HepG2 (cell line): ENCODE measurements around the gene MAP4K3. TPM values are rescaled to one million over a fixed set of nuclear protein-coding genes. Genes with fewer than 3 reads are reported as not detected.

Source experiments
- ARID4A ChIP-seq: sonication (generic); formaldehyde crosslinking; IDR thresholded peaks from 2 replicates; pipeline ENCODE4 v1.5.0; 2020; ENCODE audit warnings: mild to moderate bottlenecking, missing genetic modification reagents, borderline replicate concordance
- BRF2 ChIP-seq: sonication (generic); formaldehyde crosslinking; IDR thresholded peaks from 2 replicates; pipeline ENCODE4 v1.8.1; 2022; ENCODE audit warnings: mild to moderate bottlenecking, missing genetic modification reagents
- FIP1L1 ChIP-seq: fragments of 200-400 bp; formaldehyde crosslinking; IDR thresholded peaks from 2 replicates; pipeline ENCODE4 v1.6.1; 2018; ENCODE audit warnings: low read depth, mild to moderate bottlenecking, low read length, moderate library complexity, borderline replicate concordance; ENCODE audit not compliant: insufficient read depth
- KDM4B ChIP-seq: sonication (generic); formaldehyde crosslinking; IDR thresholded peaks from 2 replicates; pipeline ENCODE4 v1.4.0; 2020; ENCODE audit warnings: missing genetic modification reagents
- MAF1 ChIP-seq: sonication (generic); formaldehyde crosslinking; IDR thresholded peaks from 2 replicates; pipeline ENCODE4 v1.5.0; 2020; ENCODE audit warnings: missing genetic modification reagents, borderline replicate concordance
- PHF21A ChIP-seq: sonication (generic); formaldehyde crosslinking; IDR thresholded peaks from 2 replicates; pipeline ENCODE4 v1.5.0; 2020; ENCODE audit warnings: mild to moderate bottlenecking, missing genetic modification reagents
- RXRA ChIP-seq: sonication (generic); formaldehyde crosslinking; IDR thresholded peaks from 2 replicates; pipeline ENCODE4 v1.5.1; 2020; ENCODE audit warnings: missing genetic modification reagents
- SAP130 ChIP-seq: IDR thresholded peaks from 2 replicates; pipeline ENCODE4 v1.6.1; 2016; ENCODE audit warnings: low read depth
- SP4 ChIP-seq: sonication (generic); formaldehyde crosslinking; IDR thresholded peaks from 2 replicates; pipeline ENCODE4 v1.8.1; 2023; ENCODE audit warnings: mild to moderate bottlenecking, missing genetic modification reagents
- TRIM22 ChIP-seq: fragments of 450-650 bp; IDR thresholded peaks from 2 replicates; pipeline ENCODE4 v1.6.1; 2017
- TRIM24 ChIP-seq: sonication (generic); formaldehyde crosslinking; IDR thresholded peaks from 2 replicates; pipeline ENCODE4 v1.8.0; 2022; ENCODE audit warnings: mild to moderate bottlenecking, missing genetic modification reagents
- ZBTB20 ChIP-seq: sonication (generic); formaldehyde crosslinking; IDR thresholded peaks from 2 replicates; pipeline ENCODE4 v1.8.1; 2023; ENCODE audit warnings: missing genetic modification reagents, low read depth, mild to moderate bottlenecking, borderline replicate concordance
- ZBTB7B ChIP-seq: sonication (generic); formaldehyde crosslinking; IDR thresholded peaks from 2 replicates; pipeline ENCODE4 v1.4.0; 2020; ENCODE audit warnings: missing genetic modification reagents
- ZKSCAN5 ChIP-seq: sonication (generic); formaldehyde crosslinking; IDR thresholded peaks from 2 replicates; pipeline ENCODE4 v1.5.1; 2020; ENCODE audit warnings: mild to moderate bottlenecking, missing genetic modification reagents
- ZNF143 ChIP-seq: sonication (generic); formaldehyde crosslinking; IDR thresholded peaks from 2 replicates; pipeline ENCODE4 v1.4.0; 2020; ENCODE audit warnings: missing genetic modification reagents
- ZNF326 ChIP-seq: sonication (generic); formaldehyde crosslinking; IDR thresholded peaks from 2 replicates; pipeline ENCODE4 v1.4.0; 2020; ENCODE audit warnings: missing genetic modification reagents, borderline replicate concordance
- ZNF513 ChIP-seq: sonication (generic); formaldehyde crosslinking; conservative IDR thresholded peaks from 2 replicates; pipeline ENCODE4 v1.5.0; 2020; ENCODE audit warnings: missing genetic modification reagents
- ZNF557 ChIP-seq: sonication (generic); formaldehyde crosslinking; IDR thresholded peaks from 2 replicates; pipeline ENCODE4 v1.4.0; 2020; ENCODE audit warnings: missing genetic modification reagents
- ZNF562 ChIP-seq: sonication (generic); formaldehyde crosslinking; IDR thresholded peaks from 2 replicates; pipeline ENCODE4 v1.8.0; 2022; ENCODE audit warnings: missing genetic modification reagents, borderline replicate concordance
- ZNF569 ChIP-seq: sonication (generic); formaldehyde crosslinking; IDR thresholded peaks from 2 replicates; pipeline ENCODE4 v1.5.0; 2020; ENCODE audit warnings: mild to moderate bottlenecking, missing genetic modification reagents, moderate library complexity, borderline replicate concordance
- ZSCAN20 ChIP-seq: sonication (generic); formaldehyde crosslinking; IDR thresholded peaks from 2 replicates; pipeline ENCODE4 v1.4.0; 2020; ENCODE audit warnings: missing genetic modification reagents, mild to moderate bottlenecking, borderline replicate concordance
- ZSCAN30 ChIP-seq: sonication (generic); formaldehyde crosslinking; IDR thresholded peaks from 2 replicates; pipeline ENCODE4 v1.5.0; 2020; ENCODE audit warnings: mild to moderate bottlenecking, missing genetic modification reagents
- polyA plus RNA-seq, 8 experiments: library from polyadenylated mRNA; depleted of rRNA in 3 of 8; stranded (reverse) in 7 of 8; unstranded in 1 of 8; fragments of >200 nt; fragmentation: Illumina TruSeq in 4 of 8; extraction: Trizol in 4 of 8; gene quantifications; 2 replicates each; pipeline versions ENCODE4 v1.2.1 to v1.2.3, GENCODE V29; 2011 to 2016; ENCODE audit warnings: low read depth in 4 of 8, missing spikeins in 1 of 8, mixed read lengths in 1 of 8; ENCODE audit not compliant: insufficient read depth in 1 of 8
- total RNA-seq, 5 experiments: library from RNA; depleted of rRNA; stranded (reverse); fragments of >200 nt; fragmentation: Illumina TruSeq; extraction: Trizol; gene quantifications; 2 replicates each; pipeline ENCODE4 v1.2.3, GENCODE V29; 2016; ENCODE audit warnings: low read depth in 1 of 5

The MAP4K3 gene
- total and polyA plus RNA-seq, 2 of the 13 experiments (the other 11 are each of a cell fraction or from before 2014, with no cell fraction given) = 45.9 to 53.2 TPM

GRCh38 chr2:39216346-39217191 lies 220.5 kb downstream of the MAP4K3 start (continued):
- TF ChIP-seq FIP1L1 (no peak), PHF21A (CRISPR knock-in tag) (no peak), SAP130 (CRISPR knock-in tag) (peak; percentile 59), ZBTB7B (no peak), ZNF513 (CRISPR knock-in tag) (no peak), ZBTB20 (CRISPR knock-in tag) (no peak), ZNF562 (CRISPR knock-in tag) (no peak), KDM4B (no peak), SP4 (CRISPR knock-in tag) (no peak), RXRA (CRISPR knock-in tag) (no peak; the same call in 1 of the 2 replicates), ZNF569 (CRISPR knock-in tag) (no peak), MAF1 (CRISPR knock-in tag) (no peak), TRIM24 (CRISPR knock-in tag) (no peak), ZSCAN30 (CRISPR knock-in tag) (no peak), ZNF326 (CRISPR knock-in tag) (no peak), ARID4A (CRISPR knock-in tag) (no peak; the same call in 1 of the 2 replicates), ZNF143 (CRISPR knock-in tag) (no peak), ZSCAN20 (no peak), BRF2 (no peak), ZKSCAN5 (CRISPR knock-in tag) (no peak), ZNF557 (CRISPR knock-in tag) (no peak), TRIM22 (no peak)
